Osteocyte (in vitro differentiated cells): Measurements from ENCODE around the gene STK32A. TPM values are rescaled to one million over a fixed set of nuclear protein-coding genes. Genes with fewer than 3 reads are reported as not detected.
A peak's percentile ranks its signal among the peaks of the same experiment; 100 is the strongest.

Experiments
- DNase-seq: peaks from one replicate; pipeline ENCODE4 v3.0.0; 2021; ENCODE audit warnings: mixed read lengths; ENCODE audit not compliant: unreplicated experiment; ENCODE audit errors: extremely low spot score
- H3K27ac Mint-ChIP-seq: one replicate; pipeline ENCODE4 v1.8.0; 2021; ENCODE audit warnings: mild to moderate bottlenecking, mixed read lengths; ENCODE audit not compliant: unreplicated experiment
- H3K27me3 Mint-ChIP-seq: one replicate; pipeline ENCODE4 v1.8.0; 2021; ENCODE audit warnings: mixed read lengths; ENCODE audit not compliant: unreplicated experiment
- H3K36me3 Mint-ChIP-seq: one replicate; pipeline ENCODE4 v1.8.0; 2021; ENCODE audit warnings: mixed read lengths; ENCODE audit not compliant: unreplicated experiment
- H3K4me1 Mint-ChIP-seq: one replicate; pipeline ENCODE4 v1.8.0; 2021; ENCODE audit warnings: mixed read lengths; ENCODE audit not compliant: unreplicated experiment
- H3K4me3 Mint-ChIP-seq: one replicate; pipeline ENCODE4 v1.8.0; 2021; ENCODE audit warnings: mild to moderate bottlenecking, moderate library complexity, mixed read lengths; ENCODE audit not compliant: unreplicated experiment
- H3K9me3 Mint-ChIP-seq: one replicate; pipeline ENCODE4 v1.8.0; 2021; ENCODE audit warnings: mixed read lengths; ENCODE audit not compliant: unreplicated experiment
- CTCF ChIP-seq: fragments of 200-600 bp; sonication (generic); IDR thresholded peaks from 2 replicates; pipeline ENCODE4 v1.5.0; 2021; ENCODE audit warnings: antibody characterized with exemption, mild to moderate bottlenecking, moderate library complexity
- total RNA-seq: library from RNA; stranded (reverse); gene quantifications from 2 replicates; pipeline ENCODE4 v1.2.1, GENCODE V29; 2021

STK32A gene
- total RNA-seq, 1 donor from 2014 or later, result not detected

GRCh38 chr5:147307170-147307569 lies 72.3 kb downstream of the STK32A start:
- H3K36me3 Mint-ChIP-seq, result no peaks in the 10 kb centered on the region
- no peaks in the 10 kb centered on the region for H3K9me3 Mint-ChIP-seq
- no peak for DNase-seq
- peaks cover 16% of the 10 kb centered on the region for H3K27me3 Mint-ChIP-seq
- H3K4me3 Mint-ChIP-seq, result no peak overlapping the region
- TF ChIP-seq CTCF, result no peak
- H3K27ac Mint-ChIP-seq, result no peak overlapping the region
- H3K4me1 Mint-ChIP-seq, result peaks cover 8% of the 10 kb centered on the region

- Mint-ChIP-seq H3K27ac (no peak overlapping the region), H3K9me3 (no peaks in the 10 kb centered on the region), H3K27me3 (peaks cover 9% of the 10 kb centered on the region), H3K4me1 (peaks cover 8% of the 10 kb centered on the region), H3K36me3 (no peaks in the 10 kb centered on the region), H3K4me3 (no peak overlapping the region)
- TF ChIP-seq CTCF, result no peak
- DNase-seq, result no peak
Observed at GRCh38 chr5:147309621-147310020, 74.8 kb downstream of the STK32A start.

- Mint-ChIP-seq H3K27me3 (peaks cover 13% of the 10 kb centered on the region), H3K27ac (peak overlapping the region; percentile 42), H3K4me3 (no peak overlapping the region), H3K36me3 (no peaks in the 10 kb centered on the region), H3K9me3 (no peaks in the 10 kb centered on the region), H3K4me1 (peaks cover 8% of the 10 kb centered on the region)
- DNase-seq, result no peak
- TF ChIP-seq CTCF, result no peak
Observed at GRCh38 chr5:147310059-147310704, 75.4 kb downstream of the STK32A start.

GRCh38 chr5:147317978-147318684 lies 83.3 kb downstream of the STK32A start:
- no peaks in the 10 kb centered on the region for H3K9me3 Mint-ChIP-seq
- H3K36me3 Mint-ChIP-seq, result no peaks in the 10 kb centered on the region
- peaks cover 27% of the 10 kb centered on the region for H3K27me3 Mint-ChIP-seq
- no peak overlapping the region for H3K27ac Mint-ChIP-seq
- no peak overlapping the region for H3K4me3 Mint-ChIP-seq
- no peak for TF ChIP-seq CTCF
- no peak for DNase-seq
- H3K4me1 Mint-ChIP-seq, result no peaks in the 10 kb centered on the region

DNA sequence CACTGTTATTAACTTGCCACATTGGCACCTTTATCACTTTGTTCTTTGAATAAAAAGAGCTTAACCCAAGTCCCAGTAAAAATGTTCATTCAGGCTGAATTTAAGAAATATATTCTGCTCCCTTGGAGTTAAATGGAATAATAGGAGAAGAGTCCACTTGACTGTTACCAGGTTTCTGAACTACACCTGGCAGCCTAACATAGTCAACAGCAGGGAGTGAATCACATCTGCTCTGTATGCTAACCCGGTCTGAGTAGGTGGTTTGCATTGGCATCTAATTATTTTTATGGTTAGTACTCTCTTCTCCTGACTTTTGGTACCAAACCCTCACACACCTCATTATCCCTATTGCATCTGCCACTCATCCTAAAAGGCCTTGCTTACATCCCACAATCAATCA lies 86.7 kb downstream of the STK32A start:
- H3K4me1 Mint-ChIP-seq, result no peaks in the 10 kb centered on the region
- no peak overlapping the region for H3K4me3 Mint-ChIP-seq
- TF ChIP-seq CTCF, result no peak
- H3K27ac Mint-ChIP-seq, result no peak overlapping the region
- no peaks in the 10 kb centered on the region for H3K36me3 Mint-ChIP-seq
- DNase-seq, result no peak
- H3K27me3 Mint-ChIP-seq, result peaks cover 23% of the 10 kb centered on the region
- H3K9me3 Mint-ChIP-seq, result no peaks in the 10 kb centered on the region
